GM10847 (cell line): ENCODE data around the gene DAB2IP.

Source experiments
- POLR2A ChIP-seq: IDR thresholded peaks from 2 replicates; pipeline ENCODE4 v1.6.1; 2011; ENCODE audit not compliant: insufficient read length; ENCODE audit errors: extremely low read depth

DAB2IP gene

DNA sequence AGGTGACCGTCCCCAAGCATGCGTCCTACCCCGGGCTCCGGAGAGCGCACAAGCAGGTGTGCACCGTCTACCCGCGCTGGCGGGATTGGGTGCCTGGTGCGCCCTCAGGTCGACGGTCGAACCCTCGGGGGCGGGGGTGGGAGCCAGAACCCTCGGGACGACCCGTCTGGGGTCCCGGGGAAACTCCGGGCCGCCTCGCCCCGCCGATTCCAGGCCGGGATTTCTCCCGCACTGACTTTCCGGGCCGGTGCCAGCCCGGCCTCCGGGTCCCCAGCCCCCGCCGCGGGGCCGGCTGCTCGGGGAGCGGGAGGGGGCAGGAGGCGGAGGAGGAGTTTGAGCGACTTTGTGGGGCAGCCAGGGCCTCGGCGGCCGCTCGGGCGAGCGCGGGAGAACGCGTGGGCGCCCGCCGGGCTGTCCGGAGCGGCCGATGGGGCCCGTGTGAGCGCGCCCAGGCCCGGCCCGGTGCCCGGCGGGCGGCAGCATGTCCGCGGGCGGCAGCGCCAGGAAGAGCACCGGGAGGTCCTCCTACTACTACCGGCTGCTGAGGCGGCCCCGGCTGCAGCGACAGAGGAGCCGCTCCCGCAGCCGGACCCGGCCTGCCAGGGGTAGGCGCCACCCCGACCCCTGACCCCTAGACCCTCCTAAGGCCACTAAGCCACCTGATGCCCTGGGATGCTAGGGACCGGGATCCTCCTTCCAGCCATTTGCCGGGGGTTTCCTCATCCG lies at the start of gene DAB2IP:
Gene DAB2IP, plus strand, starts transcription at position 340 of the 726 bp plus-strand sequence. Its CDS starts 142 bp downstream, at position 482.
- no peak for TF ChIP-seq POLR2A

DNA sequence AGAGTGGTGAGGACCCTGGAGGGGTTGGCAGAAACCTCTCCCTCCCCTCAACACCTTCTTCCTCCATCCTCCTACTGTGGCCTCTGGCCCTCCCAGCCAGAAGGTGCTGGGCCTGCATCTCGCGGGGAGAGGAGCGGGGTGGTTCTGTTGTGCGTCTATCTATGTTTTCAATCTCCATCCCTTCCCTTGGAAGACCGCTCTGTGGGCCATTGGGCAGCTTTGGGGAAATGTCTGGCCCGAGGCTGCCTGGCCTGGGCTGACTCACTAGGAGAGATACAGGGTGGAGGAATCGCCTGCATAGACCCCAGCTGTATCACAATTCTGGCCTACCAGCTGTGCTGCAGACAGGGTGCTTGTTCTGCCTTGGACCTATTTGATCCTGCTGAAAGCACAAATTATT lies 48.4 kb upstream of the DAB2IP start:
- no peak for TF ChIP-seq POLR2A

DNA sequence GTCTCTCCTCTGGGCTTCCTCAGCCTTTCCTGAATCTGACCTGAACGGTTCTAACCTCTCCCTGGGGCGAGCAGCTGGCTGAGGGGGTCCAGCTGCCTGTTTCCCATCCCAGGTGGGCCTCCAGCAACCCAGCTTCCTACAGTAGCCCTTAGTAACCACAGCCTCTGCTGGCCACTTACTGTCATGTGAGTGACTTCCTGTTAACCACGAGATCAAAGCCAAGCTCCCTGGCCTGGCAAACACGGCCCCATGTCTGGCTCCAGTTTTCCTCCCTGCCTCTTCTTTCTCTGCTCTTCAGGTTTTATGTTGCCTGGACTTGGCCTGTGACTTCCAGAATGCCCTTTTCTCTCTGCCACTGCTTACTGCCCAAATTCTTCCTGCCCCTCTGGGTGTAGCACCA lies 47.2 kb upstream of the DAB2IP start:
- TF ChIP-seq POLR2A: no peak

DNA sequence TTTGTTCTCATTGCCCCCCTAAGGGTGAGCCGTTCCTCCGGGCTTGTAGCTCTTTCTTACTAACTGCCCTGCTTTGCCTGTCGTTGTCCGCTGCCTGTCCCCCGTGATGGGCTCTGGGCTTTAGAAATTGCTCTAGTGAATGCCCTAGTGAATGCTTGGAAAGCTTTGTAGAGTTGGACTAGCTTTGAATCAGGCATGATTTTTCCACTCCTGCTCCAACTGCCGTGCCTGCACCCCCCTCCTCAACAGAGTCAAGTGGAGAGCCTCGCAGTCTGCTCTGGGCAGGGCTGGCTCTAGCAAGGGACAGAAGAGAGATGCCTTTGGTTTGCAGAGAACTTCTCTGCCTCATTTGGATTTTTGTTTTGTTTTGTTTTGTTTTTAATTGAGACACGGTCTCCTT lies 46.8 kb upstream of the DAB2IP start:
- no peak for TF ChIP-seq POLR2A

DNA sequence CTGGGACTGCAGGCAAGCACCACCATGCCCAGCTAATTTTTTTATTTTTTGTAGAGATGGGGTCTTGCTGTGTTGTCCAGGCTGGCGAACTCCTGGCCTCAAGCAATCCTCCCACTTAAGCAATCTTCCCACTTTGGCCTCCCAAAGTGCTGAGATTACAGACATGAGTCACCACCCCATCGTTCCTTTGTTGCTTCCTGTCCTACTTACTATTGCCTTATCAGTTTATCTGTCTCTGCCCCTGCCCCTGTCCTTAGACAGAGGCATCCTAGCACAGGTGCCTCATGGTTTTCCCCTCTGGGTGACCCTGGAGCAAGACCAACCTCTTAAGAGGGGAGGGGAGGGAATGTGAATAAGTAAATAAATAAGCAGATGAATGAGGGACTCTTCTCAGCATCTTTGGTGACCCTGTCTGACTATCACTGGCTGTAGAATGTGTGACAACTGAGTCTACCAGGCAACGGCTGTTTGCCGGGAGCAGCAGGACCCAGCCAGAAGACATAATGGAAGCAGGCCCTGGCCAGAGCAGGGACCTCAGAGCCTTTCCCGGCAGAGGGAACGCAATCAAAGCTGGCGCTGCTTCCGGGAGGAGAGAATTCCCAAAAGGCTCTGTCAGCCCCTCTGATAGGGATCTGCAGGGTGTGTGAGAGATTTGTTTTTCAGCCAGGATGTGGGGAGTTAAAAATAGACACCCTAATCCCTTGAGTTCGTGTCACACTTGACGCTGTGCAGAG lies 43.8 kb upstream of the DAB2IP start:
- TF ChIP-seq POLR2A: no peak

DNA sequence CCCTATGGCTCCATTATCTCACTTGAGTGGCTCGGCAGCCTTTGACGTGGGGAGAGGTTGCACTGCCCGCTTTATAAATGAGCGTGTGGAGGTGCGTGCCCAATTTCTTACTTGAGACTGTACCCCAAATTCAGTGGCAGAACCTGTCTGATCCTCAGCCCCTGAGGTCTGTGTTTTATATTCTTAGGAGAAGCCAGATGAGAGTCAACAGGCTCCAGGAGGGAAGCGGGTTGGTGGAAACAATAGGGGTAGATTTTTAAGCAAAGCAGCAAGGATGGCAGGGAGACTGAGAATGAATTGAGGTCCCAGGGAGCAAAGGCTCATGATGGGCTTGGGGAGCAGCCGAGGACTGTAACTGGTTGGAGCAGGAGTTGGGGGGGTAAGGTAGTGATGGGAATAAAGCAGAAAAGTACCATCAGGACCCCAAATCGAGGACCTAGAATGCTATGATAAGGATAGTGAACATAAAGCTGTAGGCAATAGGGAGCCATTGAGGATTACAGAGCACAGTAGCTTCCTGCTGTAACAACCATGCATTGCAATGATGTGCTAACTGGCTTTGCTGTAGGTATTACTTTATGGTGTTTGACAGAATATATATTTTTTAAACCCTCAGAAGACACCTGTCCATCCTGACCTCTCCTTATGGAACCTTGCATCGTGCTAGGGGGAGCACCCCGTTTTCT lies 43.1 kb upstream of the DAB2IP start:
- TF ChIP-seq POLR2A: no peak

DNA sequence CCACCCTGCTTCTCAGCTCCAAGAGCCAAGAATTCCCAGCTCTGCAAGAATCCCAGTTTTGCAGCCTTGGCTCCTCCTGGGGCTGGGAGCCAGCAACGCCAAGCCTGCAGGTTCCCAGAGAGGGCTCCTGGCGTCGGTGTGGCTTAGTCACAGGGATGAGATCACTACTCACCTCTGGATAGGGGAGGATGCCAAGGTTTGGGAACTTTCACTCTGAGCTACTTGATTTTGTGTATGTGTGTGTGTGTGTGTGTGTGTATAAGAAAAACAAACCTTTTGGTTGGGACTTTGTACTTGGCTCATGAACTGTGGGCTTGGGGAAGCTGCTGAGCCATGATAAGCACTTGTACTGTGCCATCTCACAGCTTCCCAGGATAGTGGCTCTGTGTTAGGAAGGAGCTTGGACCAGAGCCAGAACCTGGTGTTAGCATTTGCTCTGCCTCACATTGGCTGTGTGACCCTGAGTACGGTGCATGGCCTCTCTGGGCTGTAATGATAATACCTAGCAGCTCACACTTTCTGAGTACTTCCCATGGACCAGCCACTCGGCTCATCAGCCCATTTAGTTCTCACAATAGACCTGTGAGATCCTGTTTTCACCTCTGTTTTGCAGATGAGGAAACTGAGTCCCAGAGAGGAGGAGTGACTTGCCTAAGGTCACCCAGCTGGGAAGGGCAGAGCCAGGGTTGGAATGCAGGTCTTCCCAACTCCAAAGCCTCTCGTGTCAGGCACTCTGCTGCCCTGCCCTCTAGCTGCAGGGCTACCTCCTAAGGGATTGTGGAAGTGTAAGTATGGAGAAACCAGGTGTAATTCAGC lies 41.4 kb upstream of the DAB2IP start:
- no peak for TF ChIP-seq POLR2A

DNA sequence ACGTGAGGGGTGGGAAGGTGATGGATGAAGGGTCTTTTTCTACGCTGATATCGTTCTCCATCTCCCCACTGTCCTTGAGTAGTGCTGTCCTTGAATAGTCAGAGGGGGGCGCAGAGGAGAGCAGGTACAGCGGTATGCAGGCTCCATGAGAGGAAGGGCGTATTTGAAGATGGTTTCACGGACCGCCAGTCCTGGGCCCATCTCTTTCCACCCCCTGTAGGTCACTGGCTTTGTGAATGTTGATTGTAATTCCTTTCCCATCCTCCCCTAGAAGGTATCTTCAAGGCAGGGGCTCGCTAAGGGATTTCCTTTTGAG lies 40.8 kb upstream of the DAB2IP start:
- TF ChIP-seq POLR2A: no peak

DNA sequence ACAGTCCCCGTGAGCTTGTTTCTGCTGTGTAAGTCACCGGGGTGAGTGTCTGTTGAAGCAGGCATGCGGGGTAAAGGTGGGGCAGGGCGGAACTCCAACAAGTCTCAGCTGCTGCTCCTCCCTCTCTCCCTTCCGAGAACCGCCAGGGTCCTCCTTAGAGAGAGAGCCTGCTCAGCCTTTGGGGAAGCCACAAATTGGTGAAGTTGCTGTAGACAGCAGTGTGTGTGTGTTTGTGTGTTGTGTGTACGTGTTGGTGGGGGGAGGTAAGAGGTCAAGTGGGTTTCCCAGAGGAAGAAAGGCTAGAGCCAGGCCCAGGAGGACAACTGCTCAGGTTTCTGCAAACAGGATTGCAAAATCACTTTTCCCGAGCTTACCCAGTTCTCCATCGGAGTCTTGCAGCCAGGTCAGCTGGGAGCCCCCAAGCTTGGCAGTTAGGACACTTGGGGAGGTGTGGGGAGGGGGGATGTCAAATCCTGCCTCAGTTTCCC lies 38.9 kb upstream of the DAB2IP start:
- no peak for TF ChIP-seq POLR2A

DNA sequence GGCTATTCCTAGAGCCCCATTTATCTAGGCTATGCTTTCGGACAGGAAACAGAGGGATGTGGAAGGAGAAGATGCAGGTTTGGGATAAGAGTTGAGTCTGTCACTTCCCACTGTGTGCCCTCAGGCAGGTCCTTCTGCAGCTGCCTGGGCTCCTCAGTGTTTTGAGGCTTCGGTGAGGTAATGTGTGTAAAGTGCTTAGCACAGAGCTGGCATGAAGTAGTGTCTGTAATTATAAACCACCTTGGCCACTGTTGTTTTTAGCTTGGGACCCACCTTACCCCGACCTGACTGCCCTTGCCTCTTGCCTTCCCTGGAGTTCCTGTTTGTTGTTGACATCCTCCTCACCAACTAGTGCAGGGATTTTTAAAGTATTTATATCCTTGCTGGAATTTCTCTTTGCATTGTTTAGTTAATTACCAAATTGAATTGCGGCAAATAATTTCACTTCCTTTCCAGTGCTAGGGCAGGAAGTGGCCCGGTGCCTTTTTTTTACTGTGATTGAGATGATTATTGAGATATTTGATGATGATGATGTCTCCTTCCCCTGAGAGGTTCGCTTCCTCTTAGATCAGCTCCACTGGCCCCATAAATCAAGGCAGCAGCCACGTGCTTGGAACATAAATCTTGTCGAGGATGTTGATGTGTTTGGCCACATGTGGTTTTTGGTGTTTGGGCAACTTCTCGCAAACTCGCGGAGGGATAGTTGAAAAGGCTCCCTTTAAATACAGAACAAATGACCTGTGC lies 38.3 kb upstream of the DAB2IP start:
- no peak for TF ChIP-seq POLR2A

DNA sequence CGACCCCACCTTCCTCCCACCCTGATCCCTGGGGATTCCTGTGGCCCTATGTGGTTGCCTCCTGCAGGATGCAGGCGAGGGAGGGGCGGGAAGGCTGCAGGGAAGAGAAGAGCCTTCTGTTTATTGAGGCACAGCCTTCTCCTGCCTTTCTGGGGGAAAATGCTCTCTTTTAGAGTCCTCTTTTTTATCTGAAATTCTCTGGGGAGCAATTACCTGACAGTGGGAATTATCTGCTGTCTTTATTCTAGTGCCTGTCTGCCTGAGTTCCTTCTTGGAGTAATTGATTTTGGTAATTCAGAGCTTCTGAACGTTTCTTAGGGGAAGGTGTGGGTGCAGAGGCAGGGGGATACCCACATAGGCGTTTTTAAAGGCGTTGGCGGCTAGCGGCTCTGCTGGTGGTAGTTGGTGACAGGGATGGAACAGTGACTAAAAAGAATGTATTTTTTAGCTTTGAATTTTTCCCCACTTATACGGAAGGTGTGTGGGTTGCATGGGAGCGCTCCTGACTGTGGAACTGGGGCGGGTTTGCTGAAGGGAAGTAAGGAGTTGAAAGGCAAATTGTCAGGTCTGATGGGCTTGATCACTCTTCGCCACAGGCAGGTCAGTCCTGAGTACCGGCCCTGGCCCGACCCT lies 35.2 kb upstream of the DAB2IP start:
- TF ChIP-seq POLR2A: no peak

DNA sequence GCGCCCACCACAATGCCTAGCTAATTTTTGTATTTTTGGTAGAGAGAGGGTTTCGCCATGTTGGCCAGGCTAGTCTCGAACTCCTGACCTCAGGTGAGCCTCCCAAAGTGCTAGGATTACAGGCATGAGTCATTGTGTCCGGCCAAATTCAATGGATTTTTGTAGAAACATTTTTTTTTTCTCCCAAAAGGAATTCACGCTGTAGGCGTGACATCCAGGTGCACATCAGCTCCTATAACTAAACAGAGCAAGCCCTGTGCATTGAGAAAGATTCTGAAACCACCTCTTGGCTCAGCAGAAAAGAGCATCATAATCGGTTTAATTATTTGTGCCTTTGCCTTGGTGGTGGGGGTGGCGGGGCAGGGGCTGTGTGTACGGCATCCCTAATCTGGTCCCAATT lies 32.9 kb upstream of the DAB2IP start:
- TF ChIP-seq POLR2A: no peak

DNA sequence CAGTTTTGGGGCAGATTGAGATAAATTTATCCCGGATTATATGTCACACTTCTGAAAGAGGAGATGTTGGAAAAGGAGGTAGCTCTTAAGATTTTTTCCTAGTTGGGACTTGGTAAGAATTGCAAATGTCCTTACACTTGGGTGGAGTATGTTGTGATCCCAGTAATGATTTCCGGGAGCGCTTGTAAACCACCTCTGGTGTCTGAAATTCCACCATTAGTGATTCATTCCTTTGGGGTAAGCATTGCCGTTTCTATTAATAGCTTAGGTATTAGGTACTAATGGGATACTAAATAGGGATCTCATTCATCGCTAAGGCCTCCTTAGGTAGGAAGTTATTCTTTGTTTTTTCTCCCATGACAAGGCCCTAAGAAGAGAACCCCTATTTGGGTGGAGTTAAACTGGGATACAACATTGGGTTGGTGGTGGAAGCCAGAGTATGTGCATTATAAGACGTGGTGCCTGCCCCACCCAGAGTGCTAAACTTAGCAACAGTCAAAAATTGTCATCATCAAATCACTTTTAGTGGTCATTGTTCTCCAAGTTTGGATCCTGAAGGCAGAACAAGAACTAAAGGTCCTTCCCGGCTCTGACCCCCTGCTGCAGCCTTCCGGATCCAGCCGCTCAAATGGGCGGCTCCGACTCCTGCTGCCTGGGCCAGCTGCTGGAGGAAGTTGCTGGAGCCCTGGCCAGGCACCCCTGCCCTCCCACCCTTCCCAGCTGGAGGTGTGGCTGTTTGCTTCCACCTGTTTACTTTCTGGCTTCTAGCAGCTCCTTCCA lies 31.7 kb upstream of the DAB2IP start:
- TF ChIP-seq POLR2A: no peak

DNA sequence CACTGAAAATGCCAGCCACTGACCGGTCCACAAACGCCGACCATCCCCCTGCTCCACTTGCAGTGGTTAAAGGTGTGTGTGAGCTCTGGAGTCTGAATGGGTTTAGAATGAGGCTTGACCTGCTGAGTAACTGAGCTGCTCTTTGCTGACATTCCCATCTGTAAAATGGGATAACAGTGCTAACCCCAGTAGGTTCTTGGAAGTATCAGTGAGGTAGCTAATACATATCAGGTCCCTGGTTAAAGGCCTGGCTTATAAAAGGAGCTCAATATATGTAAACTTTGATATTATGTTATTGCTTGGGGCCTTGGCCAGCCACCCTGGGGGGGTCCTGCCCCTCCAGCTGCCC lies 31.1 kb upstream of the DAB2IP start:
- no peak for TF ChIP-seq POLR2A
